ENCODE measurements around the gene AMY1C.
"Not testable (repeated sequence)": the region's sequence is repeated elsewhere in the genome, so short reads cannot be mapped to it uniquely, and the experiment has no call there.

Gene AMY1C

GRCh38 chr1:103749598-103749997 lies at the start of gene AMY1C:
AMY1C (plus strand) TSS chr1:103749898; CDS start chr1:103750470, 572 bp downstream.
- DNase-seq, result not testable (repeated sequence)

- not testable (repeated sequence) for DNase-seq
Observed at GRCh38 chr1:103700669-103701068, 49.0 kb upstream of the AMY1C start.

DNA sequence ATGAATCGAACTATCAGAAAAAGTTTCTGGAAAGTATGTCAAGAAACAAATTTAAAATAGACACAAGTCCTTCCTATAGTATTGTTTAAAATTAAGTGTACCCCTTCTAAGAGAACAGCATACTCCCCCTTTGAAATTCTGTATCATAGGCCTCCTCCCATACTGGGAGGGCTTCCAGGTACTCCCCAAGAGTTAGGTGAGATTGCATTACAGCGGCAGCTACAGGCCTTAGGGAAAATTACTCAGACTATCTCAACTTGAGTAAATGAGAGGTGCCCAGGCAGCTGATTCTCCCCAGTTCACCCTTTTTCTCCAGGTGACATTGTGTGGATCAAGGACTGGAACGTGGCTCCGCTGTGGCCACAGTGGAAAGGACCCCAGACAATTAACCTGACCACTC lies 48.4 kb upstream of the AMY1C start:
- DNase-seq, result not testable (repeated sequence)

- DNase-seq, result not testable (repeated sequence)
Observed at GRCh38 chr1:103707670-103708069, 42.0 kb upstream of the AMY1C start.

GRCh38 chr1:103710381-103710780 lies 39.3 kb upstream of the AMY1C start:
- DNase-seq, result not testable (repeated sequence)

- DNase-seq, result not testable (repeated sequence)
Observed at GRCh38 chr1:103717404-103717803, 32.3 kb upstream of the AMY1C start.

DNA sequence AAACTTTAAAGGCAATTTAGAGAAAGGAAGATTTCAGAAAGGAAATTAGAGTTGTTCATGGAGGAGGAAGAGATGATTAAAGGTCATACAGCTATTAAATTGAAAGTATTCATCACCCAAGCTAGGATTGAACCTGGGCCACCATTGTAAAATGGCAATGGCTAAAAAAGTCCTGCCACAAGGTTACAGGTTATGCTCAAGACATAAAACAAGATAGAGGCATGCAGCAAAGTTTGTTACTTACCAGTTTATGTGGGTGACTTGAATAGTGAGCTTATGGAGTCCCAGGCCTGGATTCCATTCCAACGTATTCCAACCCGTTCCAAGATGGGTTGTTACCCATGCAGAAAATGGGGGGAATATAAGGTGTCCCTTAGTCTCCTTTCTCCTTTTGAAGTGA lies 28.2 kb upstream of the AMY1C start:
- not testable (repeated sequence) for DNase-seq

DNA sequence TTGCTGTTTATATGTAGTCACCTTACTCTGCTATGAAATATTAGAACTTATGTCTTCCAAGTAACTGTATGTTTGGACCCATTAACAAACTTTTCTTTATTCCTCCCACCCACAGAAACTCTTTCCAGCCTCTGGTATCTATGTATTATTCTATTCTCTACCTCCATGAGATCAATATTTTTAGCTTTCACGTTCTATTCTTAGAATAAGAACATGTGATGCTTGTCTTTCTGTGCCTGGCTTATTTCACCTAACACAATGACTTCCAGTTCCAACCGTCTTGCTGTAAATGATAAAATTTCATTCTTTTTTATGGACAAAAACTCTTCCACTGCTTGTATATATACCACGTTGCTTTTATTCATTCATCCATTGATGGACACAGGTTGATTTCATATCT lies 14.4 kb upstream of the AMY1C start:
- not testable (repeated sequence) for DNase-seq

GRCh38 chr1:103738031-103738430 lies 11.7 kb upstream of the AMY1C start:
- DNase-seq, result not testable (repeated sequence)

GRCh38 chr1:103744449-103744848 lies 5.2 kb upstream of the AMY1C start:
- not testable (repeated sequence) for DNase-seq

- not testable (repeated sequence) for DNase-seq
Observed at GRCh38 chr1:103745040-103745439, 4.7 kb upstream of the AMY1C start.

- DNase-seq, result not testable (repeated sequence)
Observed at GRCh38 chr1:103748273-103748672, 1.4 kb upstream of the AMY1C start.

- DNase-seq, result no peak
Observed at GRCh38 chr1:103761896-103762295, 12.2 kb downstream of the AMY1C start.

DNA sequence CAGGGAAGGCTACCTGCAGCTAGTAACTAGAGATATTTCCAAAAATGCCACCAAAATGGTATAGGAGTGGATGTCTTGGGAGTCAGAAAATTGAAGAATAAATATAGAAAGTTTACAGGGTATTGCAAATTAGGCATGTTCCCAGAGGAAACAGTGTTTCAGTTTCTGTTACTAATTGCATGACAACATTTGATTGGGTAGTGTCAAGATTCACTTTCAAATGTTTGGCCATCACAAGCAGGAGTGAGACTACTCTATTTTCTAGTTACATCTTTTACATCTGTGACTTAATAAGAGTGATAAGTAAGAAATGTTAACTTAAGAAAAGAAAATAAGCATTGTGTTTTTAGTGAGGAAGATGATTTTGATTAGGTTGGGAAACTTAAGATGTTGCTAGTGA lies 30.2 kb downstream of the AMY1C start:
- DNase-seq, result no peak

DNA sequence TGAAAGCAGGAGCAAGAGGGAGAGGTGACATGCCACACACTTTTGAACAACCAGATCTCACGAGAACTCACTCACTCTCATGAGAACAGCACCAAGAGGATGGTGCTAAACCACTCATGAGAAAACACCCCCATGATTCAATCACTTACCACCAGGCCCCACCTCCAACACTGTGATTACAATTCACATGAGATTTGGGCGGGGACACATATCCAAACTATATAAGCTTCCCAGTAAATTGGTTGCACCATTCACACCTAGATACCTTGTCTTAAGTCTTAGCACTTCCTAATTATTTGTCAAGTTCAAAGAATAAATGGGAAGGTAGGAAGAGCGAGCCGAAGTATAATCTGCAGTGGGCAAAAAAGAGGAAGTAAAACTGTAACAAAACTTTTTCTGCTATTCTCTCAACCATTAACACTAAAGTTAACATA lies 34.3 kb downstream of the AMY1C start:
- no peak for DNase-seq

DNA sequence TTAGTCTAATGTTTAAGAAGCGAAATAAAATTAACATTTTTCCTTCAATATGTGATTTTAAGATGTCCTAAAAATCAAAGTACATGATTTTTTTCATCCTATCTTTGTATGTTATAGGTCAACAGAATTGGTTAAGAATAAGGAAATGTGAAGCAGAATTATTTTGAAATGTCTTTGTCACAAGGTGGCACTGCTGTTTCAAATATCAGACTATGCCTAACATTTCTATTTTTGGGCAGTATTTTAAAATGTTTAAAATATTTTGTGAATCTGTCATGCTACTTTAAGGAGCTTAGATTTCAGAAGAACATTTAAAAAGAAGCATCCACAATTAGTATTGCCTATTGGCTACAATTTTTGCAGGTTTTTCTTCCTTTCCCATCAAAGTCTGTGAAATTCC lies 38.7 kb downstream of the AMY1C start:
- DNase-seq, result no peak

DNA sequence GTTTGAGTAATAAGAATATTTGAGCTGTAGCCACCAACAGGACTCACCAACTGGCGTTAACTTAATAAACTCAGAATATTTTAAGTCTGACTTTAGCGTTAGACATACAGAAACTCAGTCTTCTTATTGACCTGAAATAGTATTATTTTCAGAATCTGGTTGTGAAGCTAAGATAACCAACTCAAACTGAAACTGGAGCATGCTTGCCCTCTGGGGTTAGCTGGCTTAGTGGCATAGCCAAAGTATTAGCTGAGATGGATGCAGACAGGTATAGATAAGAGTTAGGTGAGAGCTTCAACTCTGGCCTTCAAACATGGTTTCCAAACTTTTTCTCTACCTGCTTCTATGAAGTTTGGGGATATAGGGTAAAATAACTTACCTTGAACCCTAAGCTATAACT lies 40.5 kb downstream of the AMY1C start:
- DNase-seq, result no peak
